Measurements from ENCODE around the gene TRIP4.
"Not testable (repeated sequence)": the region's sequence is repeated elsewhere in the genome, so short reads cannot be mapped to it uniquely, and the experiment has no call there.

The TRIP4 gene

DNA sequence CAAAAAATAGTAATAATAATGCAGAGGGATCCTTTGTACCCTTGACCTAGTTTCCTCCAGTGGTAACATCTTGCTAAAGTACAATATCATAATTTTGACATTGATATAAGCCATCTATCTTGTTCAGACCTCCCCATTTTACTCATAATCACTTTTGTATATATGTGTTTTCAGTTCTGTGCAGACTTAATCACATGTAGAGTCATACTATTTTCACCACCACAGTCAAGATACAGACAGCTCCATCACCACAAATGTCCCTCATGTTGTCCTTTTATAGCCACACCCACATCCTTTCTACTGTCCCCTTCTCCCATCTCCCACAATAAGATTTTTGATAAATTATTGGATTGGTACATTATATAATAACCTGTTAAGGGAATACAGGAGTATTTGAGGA, 98.2 kb downstream of the TRIP4 start:
- no peak for DNase-seq (ENCODE audit: low read depth in 2 of 2)

DNA sequence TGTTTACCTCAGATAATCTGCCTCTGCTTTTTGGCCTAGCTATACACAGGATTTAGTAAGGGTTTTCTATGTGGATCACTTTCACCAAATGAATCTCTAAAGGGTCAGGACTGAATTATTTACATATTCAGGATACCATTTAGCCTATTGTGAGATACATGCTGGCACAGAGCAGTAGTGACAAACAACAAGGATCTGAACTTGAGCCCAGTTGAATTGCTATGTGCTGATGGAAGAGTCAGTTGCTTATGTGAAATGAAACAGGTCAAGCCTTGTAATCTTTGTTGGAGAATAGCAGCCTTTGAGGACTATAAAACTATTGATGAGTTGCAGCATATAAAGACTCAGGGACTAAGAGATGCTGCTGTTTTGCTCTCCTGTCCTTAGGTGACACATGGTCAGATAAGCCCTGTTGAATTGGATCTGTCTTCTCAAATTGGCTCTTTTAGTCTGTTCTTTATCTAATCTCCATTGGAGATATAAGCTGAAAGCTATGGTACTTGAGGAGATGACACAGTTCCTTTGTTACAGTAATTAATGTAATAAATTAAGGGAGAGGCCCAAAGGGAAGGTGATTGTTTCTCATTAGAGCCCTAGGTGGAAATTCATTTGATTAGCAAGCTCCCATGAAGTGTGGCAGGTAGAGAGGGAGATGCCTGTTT, 103.1 kb downstream of the TRIP4 start:
- DNase-seq (ENCODE audit: low read depth in 2 of 2), result no peak

DNA sequence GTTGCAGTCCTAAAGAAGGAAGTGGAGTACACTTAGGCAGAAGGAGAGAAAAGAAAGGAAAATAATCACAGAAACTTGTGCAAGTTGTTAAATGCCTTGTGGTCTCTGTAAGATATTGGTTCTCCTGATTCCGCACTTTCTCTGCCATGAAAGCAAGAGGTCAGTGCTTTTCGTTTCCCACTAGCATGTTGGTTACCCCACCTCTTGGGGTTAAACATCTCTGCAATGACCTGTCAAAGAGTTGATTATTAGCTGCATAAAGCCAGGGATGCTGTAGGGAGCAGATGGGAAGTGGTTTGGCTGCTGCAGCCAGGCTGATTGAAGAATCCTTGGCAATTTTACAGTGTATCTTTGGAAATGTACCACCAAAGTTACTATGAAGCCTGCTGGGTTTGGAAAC, 106.0 kb downstream of the TRIP4 start:
- no peak for DNase-seq (ENCODE audit: low read depth in 2 of 2)

DNA sequence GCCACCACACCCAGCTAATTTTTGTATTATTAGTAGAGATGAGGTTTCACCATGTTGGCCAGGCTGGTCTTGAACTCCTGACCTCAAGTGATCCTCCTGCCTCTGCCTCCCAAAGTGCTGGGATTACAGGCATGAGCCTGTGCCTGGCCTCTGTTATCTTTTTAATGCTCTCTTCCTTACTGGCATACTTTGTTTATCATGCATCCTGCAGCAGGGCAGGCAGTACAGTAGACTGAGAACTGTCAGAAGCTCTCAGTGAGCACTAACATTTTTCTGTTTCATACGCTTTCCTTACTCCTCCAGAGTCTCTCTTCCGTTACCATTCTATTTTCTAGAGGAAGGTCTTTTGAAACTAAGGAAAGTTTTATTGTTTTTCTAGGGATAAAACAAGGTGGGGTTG, 108.3 kb downstream of the TRIP4 start:
- DNase-seq (ENCODE audit: low read depth in 2 of 2), result not testable (repeated sequence)

DNA sequence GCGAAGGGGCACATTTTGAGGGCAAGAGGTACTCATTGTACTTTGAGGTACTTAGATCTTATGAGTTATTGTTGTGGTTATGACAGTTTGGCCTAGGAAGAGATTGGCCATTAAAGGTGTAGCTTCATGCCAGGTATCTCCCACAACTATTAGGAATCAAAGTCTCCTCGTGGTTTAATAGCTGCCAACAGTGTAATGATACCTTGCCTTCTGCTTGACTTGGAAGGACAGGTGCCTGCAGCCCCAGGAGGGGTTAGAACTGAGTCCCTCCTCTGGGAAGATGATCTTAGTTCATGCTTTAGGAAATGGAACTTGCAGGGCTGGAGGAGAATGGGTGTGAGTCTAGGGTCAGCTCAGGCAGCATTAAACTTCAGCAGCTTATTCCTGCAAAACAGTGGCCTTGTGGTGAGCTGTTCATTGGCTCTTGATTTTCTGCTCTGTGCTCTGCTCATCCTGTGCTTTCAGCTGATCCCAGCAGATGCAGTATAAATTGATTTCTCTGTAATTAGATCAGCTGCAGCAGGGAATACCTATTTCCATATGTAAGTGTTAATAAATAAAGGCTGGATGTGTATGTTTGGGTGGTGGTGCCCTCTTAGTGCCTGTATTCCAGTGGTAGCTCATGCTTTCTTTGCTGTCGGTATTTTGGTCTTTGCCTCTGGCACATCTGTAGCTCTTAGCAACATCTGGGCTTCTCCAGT, 113.2 kb downstream of the TRIP4 start:
- DNase-seq (ENCODE audit: low read depth in 2 of 2), result no peak

DNA sequence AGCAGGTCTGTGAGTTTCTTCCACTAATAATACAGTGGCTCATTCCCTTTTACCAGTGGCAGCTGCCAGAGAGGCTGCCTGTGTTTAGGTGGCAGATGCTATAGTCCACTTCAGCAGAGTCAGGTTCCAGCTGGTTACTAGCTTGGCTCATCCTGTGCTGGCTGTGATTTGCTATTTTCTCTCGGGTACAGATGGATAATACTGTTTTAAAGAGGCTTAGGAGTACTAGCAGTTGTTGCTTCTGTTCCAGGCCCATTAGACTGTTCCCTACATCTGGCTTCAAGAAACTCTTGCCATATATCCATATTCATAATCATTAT, 113.7 kb downstream of the TRIP4 start:
- DNase-seq (ENCODE audit: low read depth in 2 of 2), result no peak

DNA sequence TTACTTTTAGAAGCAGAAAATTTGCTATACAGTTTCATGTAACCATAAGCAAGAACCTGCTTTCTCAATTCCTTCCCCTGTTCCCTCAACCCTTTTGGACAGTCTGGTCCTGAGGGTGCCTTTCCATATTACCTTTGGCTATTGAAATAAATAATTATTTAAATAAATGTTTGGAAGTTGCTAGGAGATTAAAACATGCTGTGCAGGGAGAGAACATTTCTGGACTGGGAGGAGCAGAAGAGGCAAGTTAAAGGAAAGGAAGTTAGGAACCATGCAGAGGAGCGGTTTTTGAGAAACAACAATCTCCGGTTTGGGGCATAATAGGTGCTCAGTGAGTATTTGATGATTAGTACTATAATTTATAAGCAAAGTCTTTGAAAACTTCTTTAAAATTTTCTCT, 114.5 kb downstream of the TRIP4 start:
- no peak for DNase-seq (ENCODE audit: low read depth in 2 of 2)

DNA sequence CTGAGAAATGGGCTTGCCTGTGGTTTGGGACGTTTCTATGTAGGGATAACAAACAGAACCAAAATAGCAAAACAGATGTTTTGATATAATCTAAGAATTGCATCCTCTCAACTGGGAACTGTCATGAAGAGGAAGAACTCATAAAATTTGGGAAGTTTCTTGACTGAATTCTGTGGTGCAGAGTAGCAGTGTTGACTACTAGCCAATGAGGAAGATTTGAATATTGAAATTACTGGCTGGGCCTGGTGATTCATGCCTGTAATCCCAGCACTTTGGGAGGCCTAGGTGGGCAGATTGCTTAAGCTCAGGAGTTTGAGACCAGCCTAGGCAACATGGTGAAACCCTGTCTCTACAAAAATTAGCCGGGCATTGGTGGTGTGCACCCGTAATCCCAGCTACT, 114.9 kb downstream of the TRIP4 start:
- DNase-seq (ENCODE audit: low read depth in 2 of 2), result no peak

DNA sequence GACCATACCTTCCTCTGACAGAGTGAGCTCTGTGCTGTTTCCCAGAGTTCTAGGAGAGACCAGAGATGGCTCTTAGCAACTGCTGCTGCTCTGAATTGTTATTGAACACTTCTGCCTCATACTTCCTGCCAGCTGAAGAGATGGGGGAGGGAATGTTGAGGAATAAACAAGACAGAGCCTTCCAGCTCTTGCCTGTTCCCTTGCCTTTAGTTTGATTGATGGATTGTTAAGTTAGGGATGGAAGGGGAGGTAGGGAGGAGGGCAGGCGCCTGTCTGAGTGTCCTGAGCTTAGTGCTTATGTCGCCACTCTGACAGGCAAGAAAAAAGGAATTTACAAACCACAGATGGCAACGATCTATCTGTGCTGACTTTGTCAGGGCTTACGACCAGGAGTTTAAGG, 115.6 kb downstream of the TRIP4 start:
- no peak for DNase-seq (ENCODE audit: low read depth in 2 of 2)

DNA sequence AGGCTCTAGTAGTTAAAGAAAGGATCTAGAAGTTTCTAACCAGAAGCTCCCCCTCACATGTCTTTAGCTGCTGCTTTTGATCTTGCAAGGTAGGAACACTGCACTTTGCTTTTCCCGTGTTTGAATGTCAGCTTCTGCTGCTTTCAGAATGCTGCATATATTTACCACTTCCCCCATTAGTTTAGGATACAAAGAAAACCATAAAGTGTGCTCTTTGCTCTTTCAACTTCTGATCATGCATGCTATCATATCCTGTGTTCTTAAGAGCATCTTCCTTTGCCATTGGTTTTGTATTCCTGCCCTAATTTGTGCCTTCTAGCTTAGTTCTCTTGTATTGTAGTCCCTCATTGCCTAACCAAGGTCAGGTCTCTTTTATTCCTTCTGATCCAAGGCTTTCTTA, 116.0 kb downstream of the TRIP4 start:
- no peak for DNase-seq (ENCODE audit: low read depth in 2 of 2)

All from stimulated activated CD8-positive, alpha-beta memory T cell treated with anti-CD3 and anti-CD28 coated beads, Interleukin-2, amount 100 ng/mL, for 48 hours (primary cell).